HG03565 (cell line): ENCODE data around the gene MAP3K15.
A peak's percentile ranks its signal among the peaks of the same experiment; 100 is the strongest.

Experiments
- ATAC-seq: cut with Tn5 transposase; IDR thresholded peaks from one replicate; pipeline ENCODE4 v1.9.1; 2021; ENCODE audit warnings: mild to moderate bottlenecking, moderate library complexity; ENCODE audit not compliant: unreplicated experiment

Gene MAP3K15

GRCh38 chrX:19403696-19404095 is 111.6 kb downstream of the MAP3K15 start:
- no peak for ATAC-seq

GRCh38 chrX:19392703-19393102 is 122.6 kb downstream of the MAP3K15 start:
- ATAC-seq: no peak

- ATAC-seq: no peak
Measured at GRCh38 chrX:19392078-19392477, 123.2 kb downstream of the MAP3K15 start.

- no peak for ATAC-seq
Measured at GRCh38 chrX:19389227-19389845, 126.0 kb downstream of the MAP3K15 start.

GRCh38 chrX:19388741-19389140 is 126.6 kb downstream of the MAP3K15 start:
- no peak for ATAC-seq

- no peak for ATAC-seq
Measured at GRCh38 chrX:19388064-19388679, 127.1 kb downstream of the MAP3K15 start.

- no peak for ATAC-seq
Measured at GRCh38 chrX:19386679-19387078, 128.6 kb downstream of the MAP3K15 start.

GRCh38 chrX:19382555-19383145 is 132.7 kb downstream of the MAP3K15 start:
- ATAC-seq: no peak

GRCh38 chrX:19381326-19381725 is 134.0 kb downstream of the MAP3K15 start:
- no peak for ATAC-seq

- ATAC-seq: no peak
Measured at GRCh38 chrX:19377799-19378198, 137.5 kb downstream of the MAP3K15 start.

GRCh38 chrX:19375546-19375945 is 139.8 kb downstream of the MAP3K15 start:
- ATAC-seq: no peak

- ATAC-seq: no peak
Measured at GRCh38 chrX:19373351-19373891, 141.9 kb downstream of the MAP3K15 start.

- no peak for ATAC-seq
Measured at GRCh38 chrX:19372547-19373331, 142.6 kb downstream of the MAP3K15 start.

GRCh38 chrX:19372170-19372546 is 143.2 kb downstream of the MAP3K15 start:
- ATAC-seq: peak; percentile 45

- no peak for ATAC-seq
Measured at GRCh38 chrX:19370061-19370460, 145.2 kb downstream of the MAP3K15 start.

GRCh38 chrX:19368576-19368975 is 146.7 kb downstream of the MAP3K15 start:
- ATAC-seq: no peak

- no peak for ATAC-seq
Measured at GRCh38 chrX:19361701-19362100, 153.6 kb downstream of the MAP3K15 start.

- no peak for ATAC-seq
Measured at GRCh38 chrX:19360903-19361302, 154.4 kb downstream of the MAP3K15 start.

GRCh38 chrX:19358521-19358920 is 156.8 kb downstream of the MAP3K15 start:
- no peak for ATAC-seq

GRCh38 chrX:19354625-19355024 is 160.7 kb downstream of the MAP3K15 start:
- no peak for ATAC-seq

GRCh38 chrX:19350941-19351384 is 164.3 kb downstream of the MAP3K15 start:
- ATAC-seq: peak; percentile 92
